Measurements from ENCODE around the gene METTL5.

GRCh38 chr2:169849710-169850109 is 25.0 kb upstream of the METTL5 start:
- TF ChIP-seq POLR2A (IDR thresholded peaks at IDR 0.05; ENCODE audit: low read depth, low read length), result no peak
- no peak for TF ChIP-seq TAF1 (IDR thresholded peaks at IDR 0.05; ENCODE audit: borderline replicate concordance, low read depth, low read length)
- no peak for TF ChIP-seq POLR2AphosphoS5 (IDR thresholded peaks at IDR 0.05; ENCODE audit: low read depth, low read length)
